H1 (cell line): ENCODE data around the gene ANXA2. TPM values are rescaled to one million over a fixed set of nuclear protein-coding genes. Genes with fewer than 3 reads are reported as not detected.

Experiments
- JUN ChIP-seq: IDR thresholded peaks from 2 replicates; pipeline ENCODE4 v1.6.1; 2011; ENCODE audit warnings: low read depth, mild to moderate bottlenecking, improper control_type of control experiment, low read length
- NANOG ChIP-seq: IDR thresholded peaks from 2 replicates; pipeline ENCODE4 v1.6.1; 2011; ENCODE audit warnings: low read length, low read depth, mild to moderate bottlenecking, inconsistent platforms; ENCODE audit not compliant: insufficient read depth, poor library complexity, severe bottlenecking
- SAP30 ChIP-seq: fragments of 300-600 bp; sonication (generic); IDR thresholded peaks from 2 replicates; pipeline ENCODE4 v1.7.1; 2012; ENCODE audit warnings: low read length, moderate library complexity, mild to moderate bottlenecking, inconsistent platforms; ENCODE audit not compliant: insufficient read depth, insufficient replicate concordance
- SRF ChIP-seq: IDR thresholded peaks from 2 replicates; pipeline ENCODE4 v1.6.1; 2011; ENCODE audit warnings: mild to moderate bottlenecking, low read depth, low read length, moderate library complexity
- TBP ChIP-seq: IDR thresholded peaks from 2 replicates; pipeline ENCODE4 v1.6.1; 2011; ENCODE audit warnings: low read depth, low read length, improper control_type of control experiment
- polyA plus RNA-seq, 7 experiments: library from polyadenylated mRNA; depleted of rRNA in 3 of 7; stranded (reverse) in 5 of 7; unstranded in 2 of 7; fragments of >200 nt in 5 of 7; fragments of 200-250 nt in 2 of 7; gene quantifications; 1 replicate in 5 of 7; 2 replicates in 1 of 7; 4 replicates in 1 of 7; pipeline versions ENCODE4 v1.2.1 to v1.2.3, GENCODE V29; 2011 to 2013; ENCODE audit warnings: missing spikeins in 2 of 7, mixed read lengths in 2 of 7
- total RNA-seq: library from RNA; stranded (reverse); fragmentation: NEBNext Ultra II Directional; extraction: Animal tissue kit (Norgen Biotek cat#: 25700); gene quantifications from 2 replicates; pipeline ENCODE4 v1.2.1, GENCODE V29; 2021

Gene ANXA2
- total and polyA plus RNA-seq, 2 of the 8 experiments (the other 6 are each of a cell fraction or from before 2014, with no cell fraction given) = 178 to 217 TPM

- TF ChIP-seq NANOG (no peak), TBP (no peak), JUN (no peak), SRF (no peak), SAP30 (no peak)
These were observed 26.4 kb downstream of the ANXA2 start (continued) for GRCh38 chr15:60371175-60372051.
